K562 (cell line): Measurements from ENCODE around the gene AHCYL1. TPM values are rescaled to one million over a fixed set of nuclear protein-coding genes. Genes with fewer than 3 reads are reported as not detected.

Experiments used
- FOXP4 ChIP-seq: sonication (generic); formaldehyde crosslinking; IDR thresholded peaks from 2 replicates; pipeline ENCODE4 v1.8.0; 2022; ENCODE audit warnings: mild to moderate bottlenecking, missing genetic modification reagents, borderline replicate concordance
- GTF2B ChIP-seq: IDR thresholded peaks from 2 replicates; pipeline ENCODE4 v1.6.1; 2011; ENCODE audit not compliant: insufficient read length; ENCODE audit errors: extremely low read depth
- L3MBTL2 ChIP-seq: fragments of 450-650 bp; IDR thresholded peaks from 2 replicates; pipeline ENCODE4 v1.6.1; 2016; ENCODE audit warnings: mild to moderate bottlenecking, moderate library complexity
- MLX ChIP-seq, 2 experiments: fragments of 450-650 bp in 1 of 2; sonication (generic) in 1 of 2; formaldehyde crosslinking; conservative IDR thresholded peaks; 2 replicates each; pipeline versions ENCODE4 v1.4.0 to v1.8.1; 2020 to 2022; ENCODE audit warnings: mild to moderate bottlenecking in 1 of 2, missing genetic modification reagents in 1 of 2
- POLR2AphosphoS2 ChIP-seq: IDR thresholded peaks from 2 replicates; pipeline ENCODE4 v1.6.1; 2012; ENCODE audit warnings: low read length, improper control_type of control experiment
- POLR2G ChIP-seq: fragments of 200-400 bp; formaldehyde crosslinking; IDR thresholded peaks from 2 replicates; pipeline ENCODE4 v1.6.1; 2017; ENCODE audit warnings: low read depth, mild to moderate bottlenecking, antibody characterized with exemption, low read length, moderate library complexity
- REST ChIP-seq, 2 experiments: fragments of 450-650 bp; formaldehyde crosslinking in 1 of 2; IDR thresholded peaks; 2 replicates each; pipeline versions ENCODE4 v1.4.0 to v1.6.1; 2014 to 2020; ENCODE audit warnings: mild to moderate bottlenecking in 2 of 2, borderline replicate concordance in 1 of 2, low read depth in 1 of 2
- SMAD4 ChIP-seq: fragments of 250-450 bp; sonication (Bioruptor Pico); conservative IDR thresholded peaks from 2 replicates; pipeline ENCODE4 v1.8.0; 2021; ENCODE audit warnings: inconsistent platforms, mild to moderate bottlenecking, moderate library complexity
- VEZF1 ChIP-seq: fragments of 200-800 bp; sonication (Bioruptor generic); IDR thresholded peaks from 2 replicates; pipeline ENCODE4 v1.6.1; 2017; ENCODE audit warnings: missing genetic modification characterization, missing compliant biosample characterization
- polyA plus RNA-seq, 8 experiments: library from polyadenylated mRNA; depleted of rRNA in 4 of 8; stranded (reverse) in 5 of 8; unstranded in 3 of 8; fragments of >200 nt; fragmentation: Nextera tagmentation in 2 of 8; fragmentation: Illumina TruSeq in 1 of 8; extraction: Ambion mirVana in 2 of 8; extraction: Trizol in 1 of 8; gene quantifications; 2 replicates each; pipeline versions ENCODE4 v1.2.1 to v1.2.3, GENCODE V29; 2011 to 2014; ENCODE audit warnings: inconsistent platforms in 1 of 8, missing spikeins in 1 of 8
- total RNA-seq, 7 experiments: library from RNA; depleted of rRNA in 6 of 7; stranded (reverse); fragments of >200 nt in 6 of 7; fragmentation: Illumina TruSeq in 2 of 7; extraction: Trizol in 2 of 7; gene quantifications; 2 replicates each; pipeline versions ENCODE4 v1.2.1 to v1.2.3, GENCODE V29; 2011 to 2021; ENCODE audit warnings: low replicate concordance in 1 of 7

The AHCYL1 gene
- total and polyA plus RNA-seq, 9 of the 15 experiments (the other 6 are each of a cell fraction or from before 2014, with no cell fraction given): 27.3 to 118 (median 44.5) TPM

DNA sequence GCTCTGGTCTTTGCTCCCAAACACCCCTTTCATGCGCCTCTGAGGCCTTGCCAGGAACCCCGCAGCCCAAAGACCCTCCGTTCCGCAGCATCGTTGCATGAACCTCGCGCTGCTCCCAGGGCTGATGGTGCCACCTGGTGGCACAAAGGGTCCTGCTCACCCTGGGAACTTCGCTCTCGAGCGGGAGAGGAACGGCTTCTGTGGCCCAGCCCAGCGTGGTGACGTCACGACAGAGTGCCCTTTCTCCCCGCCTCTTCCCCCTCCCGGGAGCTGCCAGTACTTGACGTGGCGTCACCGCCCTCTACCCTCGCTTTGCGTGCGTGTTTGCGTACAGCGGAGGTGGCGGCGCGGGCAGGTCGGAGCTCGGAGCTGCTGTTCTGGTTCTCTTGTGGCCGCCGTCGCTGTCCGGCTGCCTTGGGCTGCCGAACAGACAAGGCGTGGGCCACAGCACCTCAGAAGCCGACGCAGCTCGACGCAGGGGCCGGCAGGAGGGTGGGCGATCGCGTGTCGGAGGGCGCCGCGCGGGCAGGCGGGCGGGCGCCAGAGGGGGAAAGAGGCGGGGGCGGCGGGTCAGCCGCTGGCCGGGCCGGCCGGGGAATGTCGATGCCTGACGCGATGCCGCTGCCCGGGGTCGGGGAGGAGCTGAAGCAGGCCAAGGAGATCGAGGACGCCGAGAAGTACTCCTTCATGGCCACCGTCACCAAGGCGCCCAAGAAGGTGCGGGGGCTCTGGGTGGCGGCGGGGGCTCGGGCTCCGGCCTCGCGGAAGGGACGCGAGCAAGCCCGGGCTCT is at the start of gene AHCYL1 (continued):
- TF ChIP-seq GTF2B (no peak), POLR2AphosphoS2 (peak; percentile 54; the same call in 1 of the 2 replicates), FOXP4 (peak; percentile 92; the same call in 1 of the 2 replicates), REST (IDR thresholded peaks at IDR 0.05; ENCODE audit: borderline replicate concordance) (peak; percentile 97), REST (CRISPR knock-in tag; IDR thresholded peaks at IDR 0.05; ENCODE audit: low read depth) (peak; percentile 13; the same call in 1 of the 2 replicates), L3MBTL2 (peak; percentile 90), SMAD4 (CRISPR knock-in tag) (peak; percentile 65), MLX (CRISPR knock-in tag; conservative IDR thresholded peaks at IDR 0.05) (0 out of 4 replicates have a peak, but pooled peaks of 1 of the 2 experiments have one; percentile 22), VEZF1 (CRISPR knock-in tag) (peak; percentile 98), POLR2G (peak; percentile 99)
